CD4-positive, alpha-beta T cell treated with Interleukin-12 subunit alpha and Interleukin-12 subunit beta, for 1 hour (primary cell): ENCODE results near the gene SOX2.
"Not testable (repeated sequence)": the region's sequence is repeated elsewhere in the genome, so short reads cannot be mapped to it uniquely, and the experiment has no call there.

Experiments used
- DNase-seq: peaks from one replicate; pipeline ENCODE4 v3.0.0-alpha.2; 2020

SOX2 gene

GRCh38 chr3:181724192-181724965, 12.7 kb downstream of the SOX2 start:
- no peak for DNase-seq

- DNase-seq = no peak
These were observed 13.5 kb downstream of the SOX2 start for GRCh38 chr3:181725131-181725731.

- DNase-seq = no peak
These were observed 14.1 kb downstream of the SOX2 start for GRCh38 chr3:181725830-181726229.

- no peak for DNase-seq
These were observed 14.9 kb downstream of the SOX2 start for GRCh38 chr3:181726351-181727330.

GRCh38 chr3:181727341-181728032, 15.8 kb downstream of the SOX2 start:
- DNase-seq = no peak

GRCh38 chr3:181728470-181729340, 17.0 kb downstream of the SOX2 start:
- no peak for DNase-seq

- DNase-seq = no peak
These were observed 17.7 kb downstream of the SOX2 start for GRCh38 chr3:181729341-181729869.

- DNase-seq = no peak
These were observed 18.6 kb downstream of the SOX2 start for GRCh38 chr3:181730316-181730715.

- no peak for DNase-seq
These were observed 19.2 kb downstream of the SOX2 start for GRCh38 chr3:181730934-181731333.

GRCh38 chr3:181735911-181736310, 24.2 kb downstream of the SOX2 start:
- no peak for DNase-seq

- no peak for DNase-seq
These were observed 26.8 kb downstream of the SOX2 start for GRCh38 chr3:181738551-181738950.

- no peak for DNase-seq
These were observed 27.9 kb downstream of the SOX2 start for GRCh38 chr3:181739628-181740027.

GRCh38 chr3:181741417-181741816, 29.7 kb downstream of the SOX2 start:
- no peak for DNase-seq

GRCh38 chr3:181752202-181752671, 40.5 kb downstream of the SOX2 start:
- DNase-seq = no peak

- DNase-seq = no peak
These were observed 41.7 kb downstream of the SOX2 start for GRCh38 chr3:181753391-181753790.

- no peak for DNase-seq
These were observed 44.2 kb downstream of the SOX2 start for GRCh38 chr3:181755959-181756358.

GRCh38 chr3:181756645-181757297, 45.0 kb downstream of the SOX2 start:
- no peak for DNase-seq

GRCh38 chr3:181757694-181758306, 46.1 kb downstream of the SOX2 start:
- no peak for DNase-seq

- no peak for DNase-seq
These were observed 50.2 kb downstream of the SOX2 start for GRCh38 chr3:181761906-181762305.

GRCh38 chr3:181764033-181764432, 52.3 kb downstream of the SOX2 start:
- DNase-seq = not testable (repeated sequence)
